ENCODE measurements around the gene FDXACB1.
A peak's percentile ranks its signal among the peaks of the same experiment; 100 is the strongest.
"Not testable (repeated sequence)": the region's sequence is repeated elsewhere in the genome, so short reads cannot be mapped to it uniquely, and the experiment has no call there.

Gene FDXACB1

DNA sequence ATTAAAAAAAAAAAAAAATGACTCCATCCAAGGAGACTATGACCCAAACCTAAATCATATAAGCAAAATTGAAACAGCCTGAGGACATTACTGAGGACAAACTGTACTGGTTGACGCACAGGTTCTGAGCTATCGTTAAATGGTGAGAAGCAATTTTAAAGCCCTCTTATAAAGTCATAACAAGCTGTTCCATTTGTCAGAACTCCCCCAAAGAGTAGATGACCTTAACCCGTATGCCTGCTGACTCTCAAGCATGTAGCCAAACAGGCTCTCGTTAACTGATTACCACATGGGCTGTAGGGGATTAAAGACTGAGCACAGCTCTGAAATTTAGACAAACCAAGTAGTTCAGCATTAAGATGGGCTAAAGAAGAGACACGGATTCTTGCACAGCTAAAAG is 30.4 kb upstream of the FDXACB1 start:
- no peak overlapping the region for H3K4me3 ChIP-seq (ENCODE audit: low read depth, low read length)

DNA sequence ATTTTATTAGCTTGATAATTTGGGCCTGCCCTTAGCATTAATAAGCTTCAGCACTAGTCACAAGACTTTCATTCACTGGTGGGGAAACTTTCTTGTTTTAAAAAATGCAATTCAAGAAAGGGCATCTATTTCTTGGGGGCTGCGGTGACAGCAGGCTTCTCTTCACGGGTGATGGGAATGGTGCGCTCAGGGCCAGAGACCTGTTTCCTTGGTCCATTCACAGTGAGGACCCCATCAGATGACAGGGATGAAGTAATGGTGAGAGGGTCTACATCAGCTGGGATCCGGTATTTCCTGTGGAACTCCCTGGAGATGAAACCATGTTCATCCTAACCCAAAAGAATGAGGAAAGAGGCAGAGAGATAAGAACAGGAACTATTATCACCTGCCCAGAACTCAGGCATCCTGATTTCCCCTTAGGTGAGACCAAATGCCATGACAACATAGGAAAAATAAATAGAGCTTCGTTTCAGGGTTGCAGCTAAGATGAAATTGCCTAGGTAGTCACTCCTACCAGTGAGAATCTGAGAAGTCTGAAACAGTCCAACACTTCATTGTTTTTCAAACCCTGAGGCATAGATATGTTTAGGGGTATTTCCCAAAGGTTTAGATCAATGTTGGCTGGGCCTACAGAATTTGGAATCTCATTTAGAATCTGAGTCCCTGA is 29.8 kb upstream of the FDXACB1 start:
- H3K4me3 ChIP-seq (ENCODE audit: low read depth, low read length) = no peak overlapping the region

DNA sequence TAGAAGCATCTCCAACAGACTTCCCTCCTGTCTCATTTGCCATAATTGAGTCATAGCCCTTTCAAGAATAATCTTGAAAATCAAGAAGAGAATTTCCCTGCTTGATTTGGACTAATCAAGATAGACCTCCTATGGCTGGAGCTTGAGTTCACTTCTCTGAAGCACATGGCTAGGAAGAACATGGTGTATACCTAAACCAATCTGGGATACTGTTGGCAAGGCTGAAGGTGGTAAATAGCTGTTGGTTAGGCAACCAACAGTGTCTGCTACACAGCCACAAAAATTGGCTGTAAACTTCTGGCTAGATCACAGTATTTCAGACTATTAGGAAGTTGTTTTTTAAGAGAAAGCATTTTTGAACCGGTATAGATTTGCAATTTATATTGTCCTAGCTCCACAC is 27.7 kb upstream of the FDXACB1 start:
- no peak overlapping the region for H3K4me3 ChIP-seq (ENCODE audit: low read depth, low read length)

DNA sequence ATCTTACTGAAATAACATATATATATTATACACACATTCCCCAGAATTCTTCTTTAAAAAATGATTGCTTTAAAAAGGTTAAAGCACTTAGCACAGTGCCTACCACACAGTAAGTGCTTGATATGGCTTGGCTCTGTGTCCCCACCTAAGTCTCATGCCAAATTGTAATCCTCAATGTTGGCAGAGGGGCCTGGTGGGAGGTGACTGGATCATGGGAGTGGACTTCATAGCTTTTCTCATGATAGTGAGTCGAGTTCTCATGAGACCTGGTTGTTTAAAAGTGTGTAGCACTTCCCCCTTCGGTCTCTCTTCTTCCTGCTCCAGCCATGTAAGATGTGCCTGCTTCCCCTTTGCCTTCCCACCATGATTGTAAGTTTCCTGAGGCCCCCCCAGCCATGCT is 26.4 kb upstream of the FDXACB1 start:
- H3K4me3 ChIP-seq (ENCODE audit: low read depth, low read length) = no peak overlapping the region

DNA sequence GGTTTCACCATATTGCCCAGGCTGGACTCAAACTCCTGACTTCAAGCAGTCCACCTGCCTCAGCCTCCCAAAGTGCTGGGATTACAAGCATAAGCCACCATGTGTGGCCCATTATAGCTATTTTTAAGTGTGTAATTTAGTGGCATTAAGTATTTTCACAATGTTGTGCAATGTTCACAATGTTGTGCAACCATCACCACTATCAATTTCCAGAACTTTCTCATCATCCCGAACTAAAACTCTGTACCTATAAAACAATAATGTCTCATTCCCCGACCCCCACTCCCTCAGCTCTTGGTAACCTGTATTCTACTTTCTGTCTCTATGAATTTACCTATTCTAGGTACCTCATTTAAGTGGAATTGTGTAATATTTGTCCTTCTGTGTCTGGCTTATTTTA is 7.9 kb upstream of the FDXACB1 start:
- no peak overlapping the region for H3K4me3 ChIP-seq (ENCODE audit: low read depth, low read length)

DNA sequence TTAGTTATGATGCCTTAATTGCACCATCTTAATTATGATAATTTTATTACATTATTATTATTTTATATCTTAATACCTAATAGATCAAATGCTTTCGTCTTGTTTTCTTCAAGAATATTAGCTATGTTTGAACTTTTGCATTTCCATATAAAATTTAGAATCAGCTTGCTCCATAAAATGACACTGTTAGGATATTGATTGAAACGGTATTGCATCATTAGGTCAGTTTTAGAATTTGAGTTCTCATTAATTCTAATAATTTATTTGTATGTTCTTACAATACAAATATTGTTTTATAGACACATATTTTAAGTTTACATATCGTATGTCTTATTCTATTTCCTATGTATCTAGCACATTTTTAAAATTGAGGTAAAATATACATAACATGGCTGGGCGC is 7.1 kb upstream of the FDXACB1 start:
- H3K4me3 ChIP-seq (ENCODE audit: low read depth, low read length) = no peak overlapping the region

DNA sequence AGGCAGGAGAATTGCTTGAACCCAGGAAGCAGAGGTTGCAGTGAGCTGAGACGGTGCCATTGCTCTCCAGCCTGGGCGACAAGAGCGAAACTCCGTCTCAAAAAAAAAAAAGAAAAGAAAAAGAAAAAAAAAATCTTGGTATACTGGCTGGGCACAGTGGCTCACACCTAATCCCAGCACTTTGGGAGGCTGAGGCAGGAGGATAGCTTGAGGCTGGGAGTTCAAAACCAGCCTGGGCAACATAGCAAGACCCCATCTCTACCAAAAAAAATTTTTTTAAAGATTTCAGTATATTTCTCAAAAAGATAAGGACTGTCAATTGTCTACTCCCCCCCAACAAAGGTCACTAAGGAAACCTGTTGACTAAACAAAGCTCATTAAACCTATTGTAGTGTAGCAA is 6.1 kb upstream of the FDXACB1 start:
- not testable (repeated sequence) for H3K4me3 ChIP-seq (ENCODE audit: low read depth, low read length)

DNA sequence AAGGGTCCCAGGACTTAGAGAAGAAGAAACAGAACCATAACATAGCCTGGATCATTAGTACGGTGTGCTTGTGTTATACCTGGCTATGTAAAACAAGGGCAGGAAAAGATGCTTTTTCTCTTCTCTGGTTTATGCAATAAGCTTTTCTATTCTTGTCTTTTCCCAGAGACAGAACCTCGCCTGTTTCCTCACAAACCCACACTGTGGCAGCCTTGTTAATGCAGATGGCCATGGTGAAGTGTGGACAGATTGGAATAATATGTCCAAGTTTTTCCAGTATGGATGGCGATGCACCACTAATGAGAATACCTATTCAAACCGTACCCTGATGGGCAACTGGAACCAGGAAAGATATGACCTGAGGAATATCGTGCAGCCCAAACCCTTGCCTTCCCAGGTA is 3.2 kb upstream of the FDXACB1 start:
- H3K4me3 ChIP-seq (ENCODE audit: low read depth, low read length) = no peak overlapping the region

DNA sequence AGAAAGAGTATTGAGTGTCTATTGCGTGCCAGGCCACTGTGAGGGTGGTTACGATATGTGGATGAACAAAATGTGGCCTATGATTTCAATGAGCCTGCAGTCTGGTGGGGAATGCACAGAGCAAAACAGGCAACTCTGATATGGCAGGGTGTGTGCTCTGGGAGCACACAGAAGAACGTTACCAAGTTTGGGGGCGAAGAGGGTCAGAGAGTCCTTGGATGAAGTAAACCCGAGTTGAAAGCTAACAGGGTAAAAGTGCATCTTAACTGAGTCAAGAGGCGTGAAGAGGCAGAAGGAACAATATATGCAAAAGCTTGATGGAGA is 634 bp upstream of the FDXACB1 start:
- H3K4me3 ChIP-seq (ENCODE audit: low read depth, low read length) = peak overlapping the region; percentile 91

DNA sequence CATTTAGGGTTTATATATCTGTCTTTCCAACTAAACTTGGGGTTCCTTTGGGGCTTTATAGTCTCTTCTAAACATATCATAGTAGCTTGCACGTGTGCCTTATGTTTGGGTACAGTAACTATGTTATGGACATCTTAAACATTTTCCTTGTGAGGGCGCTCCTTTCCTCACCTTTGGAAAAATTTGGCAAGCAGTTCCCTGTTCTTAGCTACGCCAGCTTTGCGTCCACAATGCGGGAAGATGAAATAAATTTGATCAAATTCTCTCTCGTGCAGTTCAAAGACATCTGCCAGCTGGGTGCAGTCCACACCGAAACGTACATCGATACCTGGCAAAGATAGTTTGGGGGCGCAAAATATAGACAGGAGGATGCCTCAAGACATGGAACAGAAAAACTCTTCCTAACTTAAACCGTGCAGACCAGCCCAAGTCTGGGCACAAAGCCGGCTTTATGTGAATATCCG is 548 bp downstream of the FDXACB1 start:
- peak overlapping the region; percentile 91 for H3K4me3 ChIP-seq (ENCODE audit: low read depth, low read length)

DNA sequence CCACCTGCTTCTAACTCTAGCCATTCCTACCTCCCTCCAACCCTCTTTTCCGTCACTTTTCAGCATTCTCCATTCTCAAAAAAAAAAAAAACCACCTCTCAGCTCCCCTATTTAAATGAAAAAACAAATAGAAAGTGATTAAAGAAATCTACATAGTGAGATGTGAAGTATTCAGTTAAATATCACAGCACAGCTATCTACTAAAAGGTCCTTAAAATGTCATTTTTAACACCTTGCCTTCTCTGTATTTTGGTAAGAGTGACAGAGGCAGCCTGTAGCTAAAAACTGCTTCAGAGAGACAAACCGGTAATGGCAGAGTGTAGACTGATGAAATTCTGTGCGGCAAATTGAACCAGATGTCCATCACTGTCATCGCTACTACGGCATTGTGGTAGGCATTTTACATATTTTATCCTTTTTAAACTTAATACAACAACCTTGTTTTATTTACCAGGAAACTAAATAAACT is 7.2 kb downstream of the FDXACB1 start:
- H3K4me3 ChIP-seq (ENCODE audit: low read depth, low read length) = peak overlapping the region; percentile 69

DNA sequence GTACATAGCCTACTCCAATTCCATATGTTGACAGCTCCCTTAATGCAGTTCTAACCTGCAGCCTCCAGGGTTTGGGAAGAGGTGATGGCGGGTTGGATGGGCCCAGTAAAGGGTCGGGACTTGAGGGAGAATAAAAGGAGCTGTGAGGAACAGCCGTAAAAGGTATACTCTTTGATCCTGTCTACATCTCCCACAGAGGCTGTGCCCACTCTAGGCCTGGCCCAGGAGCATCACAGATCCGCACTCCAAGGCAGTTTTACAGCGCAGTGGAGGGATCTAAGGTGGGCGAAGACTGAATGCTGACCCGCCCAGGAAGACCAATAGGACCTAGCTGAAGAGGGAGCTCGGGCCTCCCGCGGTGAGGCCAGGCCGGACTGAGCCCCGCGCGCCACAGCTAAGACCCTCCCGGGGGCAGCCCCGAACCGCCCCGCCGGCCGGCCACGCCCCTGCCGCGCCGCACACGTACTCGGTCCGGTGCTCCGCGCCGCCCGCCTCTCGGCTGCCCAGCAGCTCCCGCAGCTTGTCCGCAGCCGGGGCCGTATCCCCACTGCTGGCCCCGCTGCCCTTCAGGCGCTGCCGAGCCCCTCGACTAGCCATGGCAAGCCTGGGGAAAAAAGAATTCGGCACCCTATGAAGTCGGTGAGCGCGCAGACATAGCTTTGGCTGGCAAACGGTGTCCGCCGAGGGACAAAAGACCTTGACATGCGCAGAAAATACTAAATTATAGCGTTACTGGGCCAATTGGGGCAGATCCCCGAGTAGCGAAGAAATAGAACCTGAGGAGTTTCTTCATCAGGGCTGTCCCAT is 7.9 kb downstream of the FDXACB1 start, which contains the start of gene ALG9:
TSS of gene ALG9 (minus strand) at position 696 of the 807 bp plus-strand sequence. CDS start at position 597, 99 bp downstream.
- H3K4me3 ChIP-seq (ENCODE audit: low read depth, low read length) = peak within 1 kb of the TSS; percentile 69

DNA sequence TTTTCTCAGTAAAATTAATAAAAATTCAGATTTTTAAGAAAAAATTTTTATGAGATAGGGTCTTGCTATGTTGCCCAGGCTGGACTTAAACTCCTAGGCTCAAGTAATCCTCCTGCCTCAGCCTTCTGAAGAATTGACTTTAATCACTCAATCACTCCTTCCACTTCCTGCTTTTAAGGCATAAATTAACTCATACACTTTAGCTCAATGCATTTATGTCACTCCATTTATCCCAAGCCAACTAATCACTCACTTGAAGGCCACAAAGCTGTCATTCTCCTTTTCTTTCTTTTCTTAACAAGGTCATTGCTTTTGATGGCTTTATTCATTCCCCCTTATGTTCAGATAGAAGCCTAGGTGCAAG is 8.5 kb downstream of the FDXACB1 start:
- H3K4me3 ChIP-seq (ENCODE audit: low read depth, low read length) = peak overlapping the region; percentile 69

DNA sequence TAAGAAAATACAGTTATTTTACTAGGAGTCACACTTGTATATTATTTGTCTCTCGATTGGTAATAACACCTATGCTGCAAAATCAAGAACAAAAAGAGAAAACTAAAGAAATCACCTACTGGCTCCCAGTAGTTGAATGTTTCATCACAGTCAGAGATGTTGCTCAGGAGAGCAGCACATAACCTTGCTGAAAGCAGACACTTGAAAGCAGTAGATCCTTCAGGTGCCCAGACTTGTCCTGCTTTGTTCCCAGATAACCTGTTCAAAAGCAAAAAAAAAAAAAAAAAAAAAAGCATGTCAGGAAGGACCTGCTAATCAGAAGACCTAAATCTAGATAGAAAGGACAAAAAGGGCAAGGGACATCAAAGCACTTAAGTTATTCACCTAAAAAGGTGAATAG is 8.9 kb downstream of the FDXACB1 start:
- no peak overlapping the region for H3K4me3 ChIP-seq (ENCODE audit: low read depth, low read length)

DNA sequence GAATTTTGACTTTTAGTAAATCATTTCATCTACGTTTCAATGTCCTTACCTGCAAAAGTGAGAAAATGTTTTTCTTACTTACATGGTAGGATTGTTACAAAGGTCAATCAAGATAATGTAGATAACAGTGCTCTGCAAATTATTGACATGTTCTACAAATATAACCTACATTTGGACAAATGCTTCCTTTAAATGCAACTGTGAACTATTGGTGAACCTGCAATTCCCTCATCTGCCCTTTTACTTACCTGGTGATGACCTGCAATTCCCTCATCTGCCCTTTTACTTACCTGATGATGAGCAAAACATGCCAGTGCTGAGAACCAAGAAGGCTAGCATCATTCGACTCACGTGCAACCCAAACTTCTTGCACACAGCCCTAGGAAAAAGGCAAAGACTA is 18.7 kb downstream of the FDXACB1 start:
- no peak overlapping the region for H3K4me3 ChIP-seq (ENCODE audit: low read depth, low read length)

DNA sequence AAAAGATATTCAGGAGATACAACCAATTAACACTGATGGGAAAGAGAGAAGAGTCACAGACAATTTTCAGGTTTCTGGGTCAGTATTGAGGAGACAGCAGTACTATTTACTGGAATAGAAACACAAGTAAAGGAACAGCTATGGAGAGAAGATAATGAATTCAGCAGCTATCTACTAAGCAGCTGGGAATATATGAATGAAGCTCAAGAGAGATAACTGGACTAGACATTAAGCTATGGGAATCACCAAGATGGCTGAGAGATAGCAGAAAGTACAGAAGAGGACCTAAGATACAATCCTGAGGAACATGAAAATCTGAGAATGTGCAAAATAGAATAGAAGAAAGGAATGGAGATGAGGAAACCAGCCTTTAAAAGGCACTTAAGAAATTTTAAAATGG is 23.5 kb downstream of the FDXACB1 start:
- no peak overlapping the region for H3K4me3 ChIP-seq (ENCODE audit: low read depth, low read length)

DNA sequence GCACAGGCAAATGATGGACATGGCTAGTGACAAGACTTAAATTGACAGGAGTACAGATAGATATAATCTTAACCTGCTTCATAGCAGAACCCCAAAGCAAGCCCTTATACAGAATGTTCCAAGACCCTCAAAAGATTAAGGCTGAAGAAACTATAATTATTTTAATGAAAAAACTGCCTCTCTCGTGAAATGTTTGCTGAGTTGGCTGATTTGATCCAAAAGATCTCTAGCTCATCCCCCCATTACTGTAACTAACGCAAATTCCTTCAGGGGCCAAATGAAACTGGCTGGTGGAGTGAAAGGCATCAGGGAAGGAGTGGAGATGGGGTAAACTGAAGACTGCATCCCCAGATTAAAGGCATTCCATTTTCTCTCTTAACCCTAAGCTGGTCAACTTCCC is 26.9 kb downstream of the FDXACB1 start:
- no peak overlapping the region for H3K4me3 ChIP-seq (ENCODE audit: low read depth, low read length)

DNA sequence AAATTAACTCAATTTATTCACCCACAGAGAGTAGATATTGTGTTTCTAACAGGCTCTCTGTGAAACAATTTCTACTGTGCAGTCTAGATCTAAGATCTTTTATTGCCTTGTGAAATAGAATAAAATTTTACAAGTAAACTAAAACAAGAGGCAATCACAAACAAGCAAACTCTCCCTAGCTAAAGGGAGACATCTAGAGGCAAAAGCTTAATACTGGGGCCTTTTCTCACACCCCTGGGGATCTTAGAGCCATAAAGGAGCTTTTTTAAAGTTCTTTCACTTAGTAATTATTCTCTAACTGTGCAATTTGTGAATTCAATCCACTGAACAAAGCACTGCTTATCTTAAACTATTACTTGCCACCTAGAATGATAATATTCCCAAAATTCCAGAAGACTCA is 27.3 kb downstream of the FDXACB1 start:
- no peak overlapping the region for H3K4me3 ChIP-seq (ENCODE audit: low read depth, low read length)

DNA sequence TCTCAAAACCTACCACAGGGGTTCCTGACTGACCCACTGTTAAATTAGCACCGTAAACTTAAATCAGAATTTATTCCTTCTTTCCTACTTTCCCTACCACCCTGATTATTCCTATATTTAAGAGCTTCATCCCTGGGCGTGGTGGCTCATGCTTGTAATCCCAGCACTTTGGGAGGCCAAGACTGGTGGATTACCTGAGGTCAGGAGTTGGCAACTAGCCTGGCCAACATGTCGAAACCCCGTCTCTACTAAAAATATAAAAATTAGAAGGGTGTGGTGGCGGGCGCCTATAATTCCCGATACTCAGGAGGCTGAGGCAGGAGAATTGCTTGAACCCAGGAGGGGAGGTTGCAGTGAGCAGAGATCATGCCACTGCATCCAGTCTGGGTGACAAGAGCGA is 27.9 kb downstream of the FDXACB1 start:
- no peak overlapping the region for H3K4me3 ChIP-seq (ENCODE audit: low read depth, low read length)

DNA sequence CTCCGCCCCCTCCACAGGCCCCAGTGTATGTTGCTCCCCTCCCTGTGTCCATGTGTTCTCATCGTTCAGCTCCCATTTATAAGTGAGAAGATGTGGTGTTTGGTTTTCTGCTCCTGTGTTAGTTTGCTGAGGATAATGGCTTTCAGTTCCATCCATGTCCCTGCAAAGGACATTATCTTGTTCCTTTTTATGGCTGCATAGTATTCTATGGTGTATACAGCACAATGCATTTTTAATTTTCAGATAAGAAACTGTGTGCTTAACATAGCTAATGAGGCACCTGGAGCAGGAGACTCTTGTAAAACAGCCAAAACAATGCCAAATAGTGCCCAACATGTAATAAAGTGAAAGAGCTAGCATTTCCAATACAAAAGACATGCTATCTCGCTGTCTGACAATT is 29.3 kb downstream of the FDXACB1 start:
- no peak overlapping the region for H3K4me3 ChIP-seq (ENCODE audit: low read depth, low read length)

DNA sequence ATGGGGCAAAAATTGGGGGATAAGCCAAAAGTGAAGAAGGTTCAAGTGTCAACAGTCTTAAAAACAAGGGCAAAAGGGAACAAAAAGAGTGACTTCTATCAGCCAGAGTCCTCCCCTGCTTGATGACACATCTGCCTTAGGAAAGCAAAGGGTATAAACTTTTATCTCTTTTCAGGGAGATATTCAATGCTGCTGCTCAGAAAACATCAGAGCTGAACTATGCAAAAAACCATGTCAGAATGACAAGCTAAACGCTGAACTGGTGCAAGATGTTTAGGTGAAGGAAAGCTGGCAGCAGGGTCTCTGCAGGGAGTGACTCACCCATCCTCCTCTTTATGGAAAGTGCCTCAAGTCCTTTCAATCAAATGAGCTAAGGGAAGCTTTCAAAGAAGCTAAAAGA is 32.3 kb downstream of the FDXACB1 start:
- H3K4me3 ChIP-seq (ENCODE audit: low read depth, low read length) = no peak overlapping the region

DNA sequence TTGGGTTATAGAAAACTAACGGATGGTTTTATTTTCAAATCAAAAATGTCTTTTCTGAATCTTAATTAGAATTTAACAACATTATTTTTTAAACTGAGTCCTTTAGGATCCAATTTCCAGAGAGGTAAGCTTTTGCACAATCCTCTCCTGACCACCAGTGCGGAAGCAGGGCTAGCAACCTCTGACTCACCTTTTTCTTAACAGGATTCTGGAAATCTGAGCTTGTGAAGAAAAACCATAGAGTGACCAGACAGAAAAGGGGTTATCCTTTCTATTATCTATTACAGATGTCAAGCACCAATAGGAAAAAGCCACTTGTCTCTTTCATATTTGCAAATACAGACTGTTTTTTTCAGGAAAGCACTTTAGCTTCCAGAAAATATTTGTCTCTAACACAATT is 32.9 kb downstream of the FDXACB1 start:
- H3K4me3 ChIP-seq (ENCODE audit: low read depth, low read length) = no peak overlapping the region
